ENCODE results near the gene HIGD1B.
"Not testable (repeated sequence)": the region's sequence is repeated elsewhere in the genome, so short reads cannot be mapped to it uniquely, and the experiment has no call there.

Gene HIGD1B

DNA sequence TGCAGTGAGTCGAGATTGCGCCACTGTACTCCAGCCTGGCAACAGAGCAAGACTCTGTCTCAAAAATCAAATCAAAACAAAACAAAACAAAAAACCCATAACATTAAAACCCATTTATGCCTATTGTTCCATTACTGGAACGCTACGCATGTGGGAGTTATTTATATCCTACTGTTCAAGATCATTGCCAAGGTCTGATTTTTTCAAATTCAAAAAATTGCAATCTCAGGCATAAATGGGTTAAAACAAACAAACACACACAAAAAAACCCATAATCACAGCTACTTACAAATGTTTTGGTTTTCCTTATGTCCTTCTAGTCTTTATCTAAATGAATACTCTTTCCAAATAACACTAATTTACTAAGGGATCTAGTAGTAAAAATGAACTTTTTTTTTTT lies 35.4 kb upstream of the HIGD1B start:
- H3K4me3 ChIP-seq (ENCODE audit: insufficient read depth in 1 of 2, low read depth in 1 of 2, low read length in 2 of 2): no peak overlapping the region
- H3K79me1 ChIP-seq (replicated peaks; ENCODE audit: low read length, poor library complexity, severe bottlenecking): peaks cover 8% of the 10 kb centered on the region
- no peak overlapping the region for H2BK15ac ChIP-seq (ENCODE audit: low read depth, poor library complexity, severe bottlenecking)
- no peak overlapping the region for H4K91ac ChIP-seq (ENCODE audit: low read length)
- no peak overlapping the region for H2AK5ac ChIP-seq (ENCODE audit: low read length, severe bottlenecking)
- H3K4me1 ChIP-seq (ENCODE audit: control insufficient read depth, insufficient read depth, low read depth, low read length): peaks cover 2% of the 10 kb centered on the region
- no peak overlapping the region for H3K9ac ChIP-seq (ENCODE audit: low read length)
- no peaks in the 10 kb centered on the region for H3K36me3 ChIP-seq (ENCODE audit: control insufficient read depth in 1 of 2, insufficient read depth in 2 of 2, low read depth in 1 of 2, low read length in 2 of 2)
- WGBS: 94% methylated on average over 4 of the region's 4 CpGs
- no peak overlapping the region for H3K18ac ChIP-seq (ENCODE audit: low read depth in 1 of 2, low read length in 2 of 2)
- no peaks in the 10 kb centered on the region for H3K9me3 ChIP-seq (ENCODE audit: control insufficient read depth, low read length)
- no peak overlapping the region for H4K8ac ChIP-seq (ENCODE audit: low read length)
- no peak overlapping the region for H2BK12ac ChIP-seq (ENCODE audit: low read length in 2 of 2)
- no peak overlapping the region for H2BK5ac ChIP-seq (ENCODE audit: low read depth, low read length, poor library complexity, severe bottlenecking)
- H3K27me3 ChIP-seq (ENCODE audit: control insufficient read depth in 1 of 2, insufficient read depth in 1 of 2, low read length in 2 of 2): no peaks in the 10 kb centered on the region
- H2AFZ ChIP-seq (ENCODE audit: low read depth, low read length): no peak overlapping the region
- no peak overlapping the region for H3K27ac ChIP-seq (ENCODE audit: low read length, poor library complexity, severe bottlenecking)
- DNase-seq: no peak
- H3K4me2 ChIP-seq (ENCODE audit: low read length, poor library complexity, severe bottlenecking): no peak overlapping the region
- H3K4ac ChIP-seq (ENCODE audit: low read depth in 1 of 2, low read length in 2 of 2): no peak overlapping the region
- no peak overlapping the region for H3K14ac ChIP-seq (ENCODE audit: low read length in 2 of 2)
- H3K23ac ChIP-seq (ENCODE audit: low read length in 2 of 2): no peak overlapping the region
- no peak overlapping the region for H2BK120ac ChIP-seq (ENCODE audit: low read depth, low read length)

DNA sequence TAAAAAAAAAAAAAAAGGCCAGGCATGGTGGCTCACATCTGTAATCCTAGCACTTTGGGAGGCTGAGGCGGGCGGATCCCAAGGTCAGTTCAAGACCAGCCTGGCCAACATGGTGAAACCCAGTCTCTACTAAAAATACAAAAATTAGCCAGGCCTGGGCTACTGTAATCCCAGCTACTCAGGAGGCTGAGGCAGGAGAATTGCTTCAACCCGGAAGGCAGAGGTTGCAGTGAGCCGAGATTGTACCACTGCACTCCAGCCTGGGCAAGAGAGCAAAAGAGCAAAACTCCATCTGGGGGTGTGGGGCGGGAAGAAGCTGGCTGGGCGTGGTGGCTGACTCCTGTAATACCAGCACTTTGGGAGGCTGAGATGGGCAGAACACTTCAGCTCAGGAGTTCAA lies 29.2 kb upstream of the HIGD1B start:
- H3K23ac ChIP-seq (ENCODE audit: low read length in 2 of 2); H3K9me3 ChIP-seq (ENCODE audit: control insufficient read depth, low read length); H4K91ac ChIP-seq (ENCODE audit: low read length); H3K4me3 ChIP-seq (ENCODE audit: insufficient read depth in 1 of 2, low read depth in 1 of 2, low read length in 2 of 2); H2BK120ac ChIP-seq (ENCODE audit: low read depth, low read length); H4K8ac ChIP-seq (ENCODE audit: low read length); H2BK12ac ChIP-seq (ENCODE audit: low read length in 2 of 2); H3K9ac ChIP-seq (ENCODE audit: low read length); H2AFZ ChIP-seq (ENCODE audit: low read depth, low read length); H3K4me1 ChIP-seq (ENCODE audit: control insufficient read depth, insufficient read depth, low read depth, low read length); H3K36me3 ChIP-seq (ENCODE audit: control insufficient read depth in 1 of 2, insufficient read depth in 2 of 2, low read depth in 1 of 2, low read length in 2 of 2); H3K79me1 ChIP-seq (replicated peaks; ENCODE audit: low read length, poor library complexity, severe bottlenecking); H3K18ac ChIP-seq (ENCODE audit: low read depth in 1 of 2, low read length in 2 of 2); DNase-seq; H3K14ac ChIP-seq (ENCODE audit: low read length in 2 of 2); H3K27ac ChIP-seq (ENCODE audit: low read length, poor library complexity, severe bottlenecking); H3K4ac ChIP-seq (ENCODE audit: low read depth in 1 of 2, low read length in 2 of 2); H2BK5ac ChIP-seq (ENCODE audit: low read depth, low read length, poor library complexity, severe bottlenecking); H3K27me3 ChIP-seq (ENCODE audit: control insufficient read depth in 1 of 2, insufficient read depth in 1 of 2, low read length in 2 of 2); H3K4me2 ChIP-seq (ENCODE audit: low read length, poor library complexity, severe bottlenecking); H2BK15ac ChIP-seq (ENCODE audit: low read depth, poor library complexity, severe bottlenecking): not testable (repeated sequence)
- H2AK5ac ChIP-seq (ENCODE audit: low read length, severe bottlenecking): peak overlapping the region; percentile 7
- 97% methylated on average over 6 of the region's 6 CpGs for WGBS

DNA sequence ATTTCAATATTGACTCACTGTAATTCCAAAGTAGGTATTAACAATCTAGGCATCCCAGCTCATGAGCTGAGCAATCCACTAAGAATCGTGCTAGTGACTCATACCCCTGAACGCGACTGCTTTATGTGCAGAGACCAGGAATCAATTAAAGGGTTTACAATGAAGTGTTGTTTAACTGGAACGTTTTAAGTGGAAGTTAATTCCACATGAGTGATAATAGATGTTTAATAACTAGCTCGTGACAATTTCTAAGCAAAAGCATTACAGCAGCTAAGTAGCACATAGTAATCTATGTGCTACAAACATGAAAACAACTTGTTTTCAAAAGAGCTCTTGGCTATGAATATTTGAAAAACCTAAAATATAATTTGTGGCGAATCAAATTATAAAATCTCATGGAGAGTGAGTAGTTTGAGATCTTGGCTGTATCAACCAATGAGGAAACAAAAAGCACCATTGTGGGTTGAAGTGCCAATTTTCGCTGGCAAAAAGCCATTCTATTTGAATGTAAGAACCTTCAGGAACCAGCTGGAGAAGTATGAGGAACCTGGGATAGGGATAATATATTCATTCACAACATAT lies 27.0 kb upstream of the HIGD1B start:
- H4K8ac ChIP-seq (ENCODE audit: low read length): no peak overlapping the region
- H3K9ac ChIP-seq (ENCODE audit: low read length): peak overlapping the region; percentile 81
- no peak overlapping the region for H2BK5ac ChIP-seq (ENCODE audit: low read depth, low read length, poor library complexity, severe bottlenecking)
- peaks cover 0 to 3% of the 10 kb centered on the region in 2 experiments for H3K36me3 ChIP-seq (ENCODE audit: control insufficient read depth in 1 of 2, insufficient read depth in 2 of 2, low read depth in 1 of 2, low read length in 2 of 2)
- H3K27ac ChIP-seq (ENCODE audit: low read length, poor library complexity, severe bottlenecking): peak overlapping the region; percentile 90
- DNase-seq: peak; percentile 90
- no peak overlapping the region for H3K23ac ChIP-seq (ENCODE audit: low read length in 2 of 2)
- no peak overlapping the region for H2AK5ac ChIP-seq (ENCODE audit: low read length, severe bottlenecking)
- H4K91ac ChIP-seq (ENCODE audit: low read length): no peak overlapping the region
- 18% methylated on average over 4 of the region's 7 CpGs for WGBS
- no peaks in the 10 kb centered on the region for H3K9me3 ChIP-seq (ENCODE audit: control insufficient read depth, low read length)
- H3K27me3 ChIP-seq (ENCODE audit: control insufficient read depth in 1 of 2, insufficient read depth in 1 of 2, low read length in 2 of 2): no peaks in the 10 kb centered on the region
- H3K79me1 ChIP-seq (replicated peaks; ENCODE audit: low read length, poor library complexity, severe bottlenecking): no peaks in the 10 kb centered on the region
- H3K4me3 ChIP-seq (ENCODE audit: insufficient read depth in 1 of 2, low read depth in 1 of 2, low read length in 2 of 2): peak overlapping the region in 1 of 2 experiments; percentile 40
- no peak overlapping the region for H3K18ac ChIP-seq (ENCODE audit: low read depth in 1 of 2, low read length in 2 of 2)
- H2AFZ ChIP-seq (ENCODE audit: low read depth, low read length): no peak overlapping the region
- H2BK120ac ChIP-seq (ENCODE audit: low read depth, low read length): peak overlapping the region; percentile 27
- peaks cover 2% of the 10 kb centered on the region for H3K4me1 ChIP-seq (ENCODE audit: control insufficient read depth, insufficient read depth, low read depth, low read length)
- H3K4ac ChIP-seq (ENCODE audit: low read depth in 1 of 2, low read length in 2 of 2): no peak overlapping the region
- H2BK12ac ChIP-seq (ENCODE audit: low read length in 2 of 2): no peak overlapping the region
- no peak overlapping the region for H3K4me2 ChIP-seq (ENCODE audit: low read length, poor library complexity, severe bottlenecking)
- H3K14ac ChIP-seq (ENCODE audit: low read length in 2 of 2): no peak overlapping the region
- no peak overlapping the region for H2BK15ac ChIP-seq (ENCODE audit: low read depth, poor library complexity, severe bottlenecking)

DNA sequence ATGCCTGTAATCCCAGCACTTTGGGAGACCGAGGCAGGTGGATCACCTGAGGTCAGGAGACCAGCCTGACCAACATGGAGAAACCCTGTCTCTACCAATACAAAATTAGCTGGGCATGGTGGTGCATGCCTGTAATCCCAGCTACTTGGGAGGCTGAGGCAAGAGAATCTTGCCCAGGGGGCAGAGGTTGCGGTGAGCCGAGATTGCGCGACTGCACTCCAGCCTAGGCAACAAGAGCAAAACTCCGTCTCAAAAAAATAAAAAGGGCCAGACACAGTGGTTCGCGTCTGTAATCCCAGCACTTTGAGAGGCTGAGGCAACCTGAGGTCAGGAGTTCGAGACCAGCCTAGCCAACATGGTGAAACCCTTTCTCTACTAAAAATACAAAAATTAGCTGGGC lies 22.4 kb upstream of the HIGD1B start:
- not testable (repeated sequence) for H3K9me3 ChIP-seq (ENCODE audit: control insufficient read depth, low read length); H3K4me1 ChIP-seq (ENCODE audit: control insufficient read depth, insufficient read depth, low read depth, low read length); H3K27me3 ChIP-seq (ENCODE audit: control insufficient read depth in 1 of 2, insufficient read depth in 1 of 2, low read length in 2 of 2); H2BK5ac ChIP-seq (ENCODE audit: low read depth, low read length, poor library complexity, severe bottlenecking); H3K4ac ChIP-seq (ENCODE audit: low read depth in 1 of 2, low read length in 2 of 2); H3K4me2 ChIP-seq (ENCODE audit: low read length, poor library complexity, severe bottlenecking); H3K18ac ChIP-seq (ENCODE audit: low read depth in 1 of 2, low read length in 2 of 2); DNase-seq; H3K23ac ChIP-seq (ENCODE audit: low read length in 2 of 2); H2BK120ac ChIP-seq (ENCODE audit: low read depth, low read length); H4K91ac ChIP-seq (ENCODE audit: low read length); H4K8ac ChIP-seq (ENCODE audit: low read length); H2AK5ac ChIP-seq (ENCODE audit: low read length, severe bottlenecking); H3K27ac ChIP-seq (ENCODE audit: low read length, poor library complexity, severe bottlenecking); H3K4me3 ChIP-seq (ENCODE audit: insufficient read depth in 1 of 2, low read depth in 1 of 2, low read length in 2 of 2); H3K79me1 ChIP-seq (replicated peaks; ENCODE audit: low read length, poor library complexity, severe bottlenecking); H2AFZ ChIP-seq (ENCODE audit: low read depth, low read length); H3K9ac ChIP-seq (ENCODE audit: low read length); H2BK12ac ChIP-seq (ENCODE audit: low read length in 2 of 2); H2BK15ac ChIP-seq (ENCODE audit: low read depth, poor library complexity, severe bottlenecking); H3K36me3 ChIP-seq (ENCODE audit: control insufficient read depth in 1 of 2, insufficient read depth in 2 of 2, low read depth in 1 of 2, low read length in 2 of 2); H3K14ac ChIP-seq (ENCODE audit: low read length in 2 of 2)
- WGBS: 98% methylated on average over 9 of the region's 9 CpGs

Measured in mesenchymal stem cell (in vitro differentiated cells and primary cell).